K562 (cell line): ENCODE data around the gene UBE2QL1. TPM values are rescaled to one million over a fixed set of nuclear protein-coding genes. Genes with fewer than 3 reads are reported as not detected.

Experiments used
- ATAC-seq: fragments of 200-7000 bp; cut with Tn5 transposase; 3 replicates; pipeline ENCODE4 v1.9.1; 2020; ENCODE audit warnings: moderate library complexity
- BruUV-seq: library from RNA; stranded (reverse); fragments of 400-500 nt; replicated peaks from 2 replicates; lab custom pipeline; 2021; lab: Mats Ljungman, UMichigan
- CTCF ChIA-PET: fragments of 300-600 bp; formaldehyde crosslinking; extraction: SDS; loops from one replicate; lab custom pipeline; 2021; ENCODE audit warnings: low intra/inter-chr PET ratio; lab: Yijun Ruan, JAX
- POLR2A ChIA-PET: fragments of 300-600, 350-650 bp; sonication (Branson Sonifier 250); formaldehyde crosslinking; extraction: SDS; loops from one replicate; lab custom pipeline; 2021; ENCODE audit warnings: antibody characterized with exemption, inconsistent platforms; lab: Yijun Ruan, JAX
- DNase-seq, 4 experiments: peaks; one replicate each; pipeline versions ENCODE4 v3.0.0 to v3.0.0-alpha.2; 2011 to 2018; ENCODE audit warnings: low spot score in 3 of 4, mixed read lengths in 3 of 4; ENCODE audit errors: extremely low read depth in 1 of 4
- FAIRE-seq: peaks from 2 replicates; lab custom pipeline; 2011; peaks lifted over from hg19 to GRCh38; lab: Jason Lieb, UNC
- H2AFZ ChIP-seq: 2 replicates; pipeline ENCODE4 v1.6.0; 2011; ENCODE audit warnings: low read depth, low read length, control low read depth, inconsistent platforms
- H3K27ac ChIP-seq: fragments of 200-600 bp; 3 replicates; pipeline ENCODE4 v1.8.0; 2011; ENCODE audit warnings: low read depth, mild to moderate bottlenecking, control low read depth, inconsistent platforms, low read length, moderate library complexity, mixed read lengths; ENCODE audit errors: extremely low read depth
- H3K27me3 ChIP-seq, 2 experiments: fragments of 300-600 bp in 1 of 2; 2 replicates in 1 of 2; 3 replicates in 1 of 2; pipeline versions ENCODE4 v1.6.0 to v1.8.0; 2011; ENCODE audit warnings: inconsistent platforms in 2 of 2, low read length in 2 of 2, mild to moderate bottlenecking in 1 of 2, mixed read lengths in 1 of 2, moderate library complexity in 1 of 2; ENCODE audit not compliant: control insufficient read depth in 2 of 2, insufficient read depth in 2 of 2
- H3K36me3 ChIP-seq: fragments of 300-600 bp; 3 replicates; pipeline ENCODE4 v1.8.0; 2011; ENCODE audit warnings: mild to moderate bottlenecking, low read length, inconsistent platforms; ENCODE audit not compliant: control insufficient read depth, insufficient read depth
- H3K4me1 ChIP-seq, 2 experiments: fragments of 200-600 bp in 1 of 2; replicated peaks in 1 of 2; 2 replicates in 1 of 2; 3 replicates in 1 of 2; pipeline versions ENCODE4 v1.5.1 to v1.8.0; 2011; ENCODE audit warnings: inconsistent platforms in 2 of 2, low read length in 2 of 2, mild to moderate bottlenecking in 1 of 2, mixed read lengths in 1 of 2, moderate library complexity in 1 of 2; ENCODE audit not compliant: control insufficient read depth in 2 of 2, insufficient read depth in 2 of 2
- H3K4me2 ChIP-seq: 2 replicates; pipeline ENCODE4 v1.6.1; 2011; ENCODE audit warnings: low read length, control low read depth, inconsistent platforms, mixed read lengths; ENCODE audit not compliant: insufficient read depth
- H3K4me3 ChIP-seq: fragments of 200-600 bp; sonication (generic), shearing (Covaris generic); 2 replicates; pipeline ENCODE4 v1.5.1; 2016; ENCODE audit warnings: control low read depth, inconsistent platforms
- H3K79me2 ChIP-seq: fragments of 200-600 bp; 3 replicates; pipeline ENCODE4 v1.8.0; 2011; ENCODE audit warnings: low read length, inconsistent platforms; ENCODE audit not compliant: control insufficient read depth, insufficient read depth
- H3K9ac ChIP-seq, 2 experiments: 2 replicates each; pipeline versions ENCODE4 v1.6.0 to v1.6.1; 2011; ENCODE audit warnings: low read depth in 2 of 2, low read length in 2 of 2, control low read depth in 1 of 2, inconsistent platforms in 1 of 2, mild to moderate bottlenecking in 1 of 2, mixed read lengths in 1 of 2; ENCODE audit not compliant: insufficient read depth in 1 of 2
- H3K9me1 ChIP-seq: one replicate; pipeline ENCODE4 v1.6.0; 2011; ENCODE audit warnings: inconsistent platforms, mild to moderate bottlenecking, low read length, moderate library complexity; ENCODE audit not compliant: control insufficient read depth, insufficient read depth
- H3K9me3 ChIP-seq: replicated peaks from 2 replicates; pipeline ENCODE4 v1.5.1; 2011; ENCODE audit warnings: low read depth, low read length, inconsistent platforms; ENCODE audit not compliant: control insufficient read depth, insufficient read depth
- H4K20me1 ChIP-seq: replicated peaks from 2 replicates; pipeline ENCODE4 v1.6.1; 2011; ENCODE audit warnings: low read length, inconsistent platforms, mixed read lengths; ENCODE audit not compliant: control insufficient read depth, insufficient read depth
- CREM ChIP-seq: IDR thresholded peaks from 2 replicates; pipeline ENCODE4 v1.6.1; 2014; ENCODE audit warnings: antibody characterized with exemption, low read depth
- FOXA1 ChIP-seq: fragments of 450-650 bp; IDR thresholded peaks from 2 replicates; pipeline ENCODE4 v1.6.1; 2016; ENCODE audit warnings: mild to moderate bottlenecking, borderline replicate concordance
- FOXK2 ChIP-seq, 2 experiments: fragments of 450-650 bp; IDR thresholded peaks in 1 of 2; conservative IDR thresholded peaks in 1 of 2; 2 replicates each; pipeline ENCODE4 v1.6.1; 2016; ENCODE audit warnings: low read depth in 2 of 2, mild to moderate bottlenecking in 1 of 2
- FOXM1 ChIP-seq, 2 experiments: fragments of 450-650 bp in 1 of 2; sonication (generic) in 1 of 2; formaldehyde crosslinking in 1 of 2; IDR thresholded peaks; 2 replicates each; pipeline versions ENCODE4 v1.6.1 to v1.9.0; 2017 to 2022; ENCODE audit warnings: low read depth in 2 of 2, mild to moderate bottlenecking in 2 of 2, missing genetic modification reagents in 1 of 2, moderate library complexity in 1 of 2
- GTF2A2 ChIP-seq: IDR thresholded peaks from 2 replicates; pipeline ENCODE4 v1.6.1; 2016; ENCODE audit warnings: mild to moderate bottlenecking, missing genetic modification characterization, missing compliant biosample characterization
- HIVEP1 ChIP-seq: fragments of 250-450 bp; sonication (Bioruptor Pico); IDR thresholded peaks from 2 replicates; pipeline ENCODE4 v1.4.0; 2020; ENCODE audit warnings: mild to moderate bottlenecking
- LARP7 ChIP-seq: fragments of 450-650 bp; IDR thresholded peaks from 2 replicates; pipeline ENCODE4 v1.6.1; 2016
- MCM2 ChIP-seq: fragments of 450-650 bp; IDR thresholded peaks from 2 replicates; pipeline ENCODE4 v1.6.1; 2017; ENCODE audit warnings: low read depth, mild to moderate bottlenecking
- NCOA1 ChIP-seq: fragments of 450-650 bp; IDR thresholded peaks from 2 replicates; pipeline ENCODE4 v1.6.1; 2016; ENCODE audit warnings: low read depth
- NFIC ChIP-seq: fragments of 450-650 bp; IDR thresholded peaks from 2 replicates; pipeline ENCODE4 v1.6.1; 2017; ENCODE audit warnings: mild to moderate bottlenecking, inconsistent platforms
- PHB2 ChIP-seq: fragments of 450-650 bp; IDR thresholded peaks from 2 replicates; pipeline ENCODE4 v1.6.1; 2017; ENCODE audit warnings: low read depth
- RAD21 ChIP-seq, 2 experiments: fragments of 250-450 bp in 1 of 2; fragments of 450-650 bp in 1 of 2; sonication (Bioruptor Pico) in 1 of 2; formaldehyde crosslinking in 1 of 2; IDR thresholded peaks in 1 of 2; conservative IDR thresholded peaks in 1 of 2; 2 replicates each; pipeline versions ENCODE4 v1.4.0 to v1.8.0; 2020 to 2022; ENCODE audit warnings: mild to moderate bottlenecking in 2 of 2, moderate library complexity in 1 of 2
- RFX1 ChIP-seq: fragments of 450-650 bp; IDR thresholded peaks from 2 replicates; pipeline ENCODE4 v1.6.1; 2016; ENCODE audit warnings: mild to moderate bottlenecking, moderate library complexity
- RUNX1 ChIP-seq: sonication (generic); IDR thresholded peaks from 2 replicates; pipeline ENCODE4 v1.6.1; 2016; ENCODE audit warnings: antibody characterized with exemption, low read depth
- ZNF444 ChIP-seq: fragments of 250-450 bp; sonication (Bioruptor Pico); IDR thresholded peaks from 2 replicates; pipeline ENCODE4 v1.4.0; 2020; ENCODE audit warnings: mild to moderate bottlenecking, moderate library complexity
- WGBS: fragments of 100-300 bp; shearing (Covaris generic); methylation state at CpG from one replicate; pipeline ENCODE4 v1.1.6; 2016; ENCODE audit warnings: low coverage, mixed read lengths; ENCODE audit not compliant: insufficient coverage; ENCODE audit errors: missing lambda C conversion rate; 5-methylcytosine and 5-hydroxymethylcytosine counted together
- in situ Hi-C: fragments of 300-500 bp; cut with MboI; formaldehyde crosslinking; loops from 4 replicates; pipeline ENCODE4 v1.15.0; 2018; ENCODE audit warnings: inconsistent platforms, mixed read lengths
- intact Hi-C: fragments of 100-400 bp; cut with micrococcal nuclease; formaldehyde crosslinking; loops from 2 replicates; pipeline ENCODE4 v1.14.2; 2022
- polyA plus RNA-seq, 8 experiments: library from polyadenylated mRNA; depleted of rRNA in 4 of 8; stranded (reverse) in 5 of 8; unstranded in 3 of 8; fragments of >200 nt; fragmentation: Nextera tagmentation in 2 of 8; fragmentation: Illumina TruSeq in 1 of 8; extraction: Ambion mirVana in 2 of 8; extraction: Trizol in 1 of 8; gene quantifications; 2 replicates each; pipeline versions ENCODE4 v1.2.1 to v1.2.3, GENCODE V29; 2011 to 2014; ENCODE audit warnings: inconsistent platforms in 1 of 8, missing spikeins in 1 of 8
- total RNA-seq, 7 experiments: library from RNA; depleted of rRNA in 6 of 7; stranded (reverse); fragments of >200 nt in 6 of 7; fragmentation: Illumina TruSeq in 2 of 7; extraction: Trizol in 2 of 7; gene quantifications; 2 replicates each; pipeline versions ENCODE4 v1.2.1 to v1.2.3, GENCODE V29; 2011 to 2021; ENCODE audit warnings: low replicate concordance in 1 of 7
- TF ChIP-seq, protein P1 (sequence below): fragments of 250-450 bp; sonication (Bioruptor Pico); IDR thresholded peaks from 2 replicates; pipeline ENCODE4 v1.4.0; 2020; ENCODE audit warnings: mild to moderate bottlenecking, moderate library complexity, borderline replicate concordance
- TF ChIP-seq, protein P2 (sequence below): fragments of 450-650 bp; IDR thresholded peaks from 2 replicates; pipeline ENCODE4 v1.6.1; 2018; ENCODE audit warnings: mild to moderate bottlenecking, low read depth; ENCODE audit not compliant: partially characterized antibody
- TF ChIP-seq, protein P3 (sequence below), 2 experiments: fragments of 450-650 bp; IDR thresholded peaks; 2 replicates each; pipeline ENCODE4 v1.6.1; 2016

UBE2QL1 gene
- total and polyA plus RNA-seq, 9 of the 15 experiments (the other 6 are each of a cell fraction or from before 2014, with no cell fraction given), result not detected

GRCh38 chr5:6471252-6471651 is 22.6 kb downstream of the UBE2QL1 start:
- Histone ChIP-seq H3K27me3 (peaks cover 32 to 60% of the 10 kb centered on the region in 2 experiments), H3K9ac (no peak overlapping the region), H3K4me1 (no peaks in the 10 kb centered on the region), H3K27ac (no peak overlapping the region)
- BruUV-seq, result no TSS peak
- DNase-seq, result no peak
- POLR2A ChIA-PET, result no interaction called here
- TF ChIP-seq PHB2 (no peak), HIVEP1 (CRISPR knock-in tag) (no peak), RUNX1 (no peak), NCOA1 (no peak), GTF2A2 (tag) (no peak), RAD21 (CRISPR knock-in tag; conservative IDR thresholded peaks at IDR 0.05 in 1 of 2, IDR thresholded peaks at IDR 0.05 in 1 of 2) (no peak), CREM (no peak), LARP7 (no peak), RFX1 (no peak), NFIC (no peak), MCM2 (no peak), ZNF444 (CRISPR knock-in tag) (no peak), FOXM1 (IDR thresholded peaks at IDR 0.05; ENCODE audit: low read depth) (no peak), FOXM1 (CRISPR knock-in tag; IDR thresholded peaks at IDR 0.05; ENCODE audit: low read depth) (no peak), FOXK2 (conservative IDR thresholded peaks at IDR 0.05 in 1 of 2, IDR thresholded peaks at IDR 0.05 in 1 of 2; ENCODE audit: low read depth in 2 of 2) (no peak), FOXA1 (no peak)
- TF ChIP-seq, protein P1, sequence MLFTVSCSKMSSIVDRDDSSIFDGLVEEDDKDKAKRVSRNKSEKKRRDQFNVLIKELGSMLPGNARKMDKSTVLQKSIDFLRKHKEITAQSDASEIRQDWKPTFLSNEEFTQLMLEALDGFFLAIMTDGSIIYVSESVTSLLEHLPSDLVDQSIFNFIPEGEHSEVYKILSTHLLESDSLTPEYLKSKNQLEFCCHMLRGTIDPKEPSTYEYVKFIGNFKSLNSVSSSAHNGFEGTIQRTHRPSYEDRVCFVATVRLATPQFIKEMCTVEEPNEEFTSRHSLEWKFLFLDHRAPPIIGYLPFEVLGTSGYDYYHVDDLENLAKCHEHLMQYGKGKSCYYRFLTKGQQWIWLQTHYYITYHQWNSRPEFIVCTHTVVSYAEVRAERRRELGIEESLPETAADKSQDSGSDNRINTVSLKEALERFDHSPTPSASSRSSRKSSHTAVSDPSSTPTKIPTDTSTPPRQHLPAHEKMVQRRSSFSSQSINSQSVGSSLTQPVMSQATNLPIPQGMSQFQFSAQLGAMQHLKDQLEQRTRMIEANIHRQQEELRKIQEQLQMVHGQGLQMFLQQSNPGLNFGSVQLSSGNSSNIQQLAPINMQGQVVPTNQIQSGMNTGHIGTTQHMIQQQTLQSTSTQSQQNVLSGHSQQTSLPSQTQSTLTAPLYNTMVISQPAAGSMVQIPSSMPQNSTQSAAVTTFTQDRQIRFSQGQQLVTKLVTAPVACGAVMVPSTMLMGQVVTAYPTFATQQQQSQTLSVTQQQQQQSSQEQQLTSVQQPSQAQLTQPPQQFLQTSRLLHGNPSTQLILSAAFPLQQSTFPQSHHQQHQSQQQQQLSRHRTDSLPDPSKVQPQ, result no peak
- TF ChIP-seq, protein P2, sequence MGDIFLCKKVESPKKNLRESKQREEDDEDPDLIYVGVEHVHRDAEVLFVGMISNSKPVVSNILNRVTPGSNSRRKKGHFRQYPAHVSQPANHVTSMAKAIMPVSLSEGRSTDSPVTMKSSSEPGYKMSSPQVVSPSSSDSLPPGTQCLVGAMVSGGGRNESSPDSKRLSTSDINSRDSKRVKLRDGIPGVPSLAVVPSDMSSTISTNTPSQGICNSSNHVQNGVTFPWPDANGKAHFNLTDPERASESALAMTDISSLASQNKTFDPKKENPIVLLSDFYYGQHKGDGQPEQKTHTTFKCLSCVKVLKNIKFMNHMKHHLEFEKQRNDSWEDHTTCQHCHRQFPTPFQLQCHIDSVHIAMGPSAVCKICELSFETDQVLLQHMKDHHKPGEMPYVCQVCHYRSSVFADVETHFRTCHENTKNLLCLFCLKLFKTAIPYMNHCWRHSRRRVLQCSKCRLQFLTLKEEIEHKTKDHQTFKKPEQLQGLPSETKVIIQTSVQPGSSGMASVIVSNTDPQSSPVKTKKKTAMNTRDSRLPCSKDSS, result no peak
- TF ChIP-seq, protein P3, sequence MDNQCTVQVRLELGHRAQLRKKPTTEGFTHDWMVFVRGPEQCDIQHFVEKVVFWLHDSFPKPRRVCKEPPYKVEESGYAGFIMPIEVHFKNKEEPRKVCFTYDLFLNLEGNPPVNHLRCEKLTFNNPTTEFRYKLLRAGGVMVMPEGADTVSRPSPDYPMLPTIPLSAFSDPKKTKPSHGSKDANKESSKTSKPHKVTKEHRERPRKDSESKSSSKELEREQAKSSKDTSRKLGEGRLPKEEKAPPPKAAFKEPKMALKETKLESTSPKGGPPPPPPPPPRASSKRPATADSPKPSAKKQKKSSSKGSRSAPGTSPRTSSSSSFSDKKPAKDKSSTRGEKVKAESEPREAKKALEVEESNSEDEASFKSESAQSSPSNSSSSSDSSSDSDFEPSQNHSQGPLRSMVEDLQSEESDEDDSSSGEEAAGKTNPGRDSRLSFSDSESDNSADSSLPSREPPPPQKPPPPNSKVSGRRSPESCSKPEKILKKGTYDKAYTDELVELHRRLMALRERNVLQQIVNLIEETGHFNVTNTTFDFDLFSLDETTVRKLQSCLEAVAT (IDR thresholded peaks at IDR 0.05), result no peak
- TF ChIP-seq, all 486 proteins: peak for 0
- no peaks in the 10 kb centered on the region for H4K20me1 ChIP-seq
- H3K9me3 ChIP-seq, result no peaks in the 10 kb centered on the region
- no peaks in the 10 kb centered on the region for H3K79me2 ChIP-seq
- CTCF ChIA-PET, result no interaction called here
- no peak overlapping the region for H3K4me2 ChIP-seq
- 0% methylated on average over 1 of the region's 1 CpG for WGBS
- no peaks in the 10 kb centered on the region for H3K9me1 ChIP-seq
- H3K4me3 ChIP-seq, result no peak overlapping the region
- FAIRE-seq (no peak), ATAC-seq (no peak)
- no peaks in the 10 kb centered on the region for H3K36me3 ChIP-seq
- in situ Hi-C loops (no loop called here), intact Hi-C loops (no loop called here)
- H2AFZ ChIP-seq, result no peak overlapping the region
